ENCODE data around the gene FSHB. TPM values are rescaled to one million over a fixed set of nuclear protein-coding genes. Genes with fewer than 3 reads are reported as not detected.

The FSHB gene
- not detected in 2 replicates for total RNA-seq

GRCh38 chr11:30230714-30231113, at the start of gene FSHB:
TSS of gene FSHB (plus strand) at chr11:30231014. CDS start at chr11:30231903, 889 bp downstream.

Other genes starting within 250 kb of the FSHB start
- not detected in 2 replicates for gene KCNA4, start 214.0 kb upstream of the FSHB start, total RNA-seq
- 15.7 and 18.2 TPM in 2 replicates for gene ARL14EP, start 92.1 kb downstream of the FSHB start, total RNA-seq

All from placental epithelial cell (primary cell).